K562 (cell line): ENCODE measurements around the gene TNPO3. TPM values are rescaled to one million over a fixed set of nuclear protein-coding genes. Genes with fewer than 3 reads are reported as not detected.

Experiments used
- BRF1 ChIP-seq: IDR thresholded peaks from 3 replicates; pipeline ENCODE4 v1.6.1; 2011; ENCODE audit warnings: borderline replicate concordance, mild to moderate bottlenecking; ENCODE audit not compliant: insufficient read length; ENCODE audit errors: extremely low read depth
- HDAC1 ChIP-seq, 2 experiments: fragments of 450-650 bp; IDR thresholded peaks; 2 replicates each; pipeline ENCODE4 v1.6.1; 2016 to 2017; ENCODE audit warnings: inconsistent platforms in 1 of 2, mild to moderate bottlenecking in 1 of 2, moderate library complexity in 1 of 2
- HDAC8 ChIP-seq: fragments of 450-650 bp; IDR thresholded peaks from 2 replicates; pipeline ENCODE4 v1.6.1; 2016; ENCODE audit warnings: mild to moderate bottlenecking, missing genetic modification characterization, moderate library complexity, missing compliant biosample characterization
- JUNB ChIP-seq: fragments of 450-650 bp; formaldehyde crosslinking; conservative IDR thresholded peaks from 2 replicates; pipeline ENCODE4 v1.4.0; 2020; ENCODE audit warnings: mild to moderate bottlenecking
- LARP7 ChIP-seq: fragments of 450-650 bp; IDR thresholded peaks from 2 replicates; pipeline ENCODE4 v1.6.1; 2016
- TARDBP ChIP-seq: fragments of 450-650 bp; IDR thresholded peaks from 2 replicates; pipeline ENCODE4 v1.6.1; 2016
- polyA plus RNA-seq, 8 experiments: library from polyadenylated mRNA; depleted of rRNA in 4 of 8; stranded (reverse) in 5 of 8; unstranded in 3 of 8; fragments of >200 nt; fragmentation: Nextera tagmentation in 2 of 8; fragmentation: Illumina TruSeq in 1 of 8; extraction: Ambion mirVana in 2 of 8; extraction: Trizol in 1 of 8; gene quantifications; 2 replicates each; pipeline versions ENCODE4 v1.2.1 to v1.2.3, GENCODE V29; 2011 to 2014; ENCODE audit warnings: inconsistent platforms in 1 of 8, missing spikeins in 1 of 8
- total RNA-seq, 7 experiments: library from RNA; depleted of rRNA in 6 of 7; stranded (reverse); fragments of >200 nt in 6 of 7; fragmentation: Illumina TruSeq in 2 of 7; extraction: Trizol in 2 of 7; gene quantifications; 2 replicates each; pipeline versions ENCODE4 v1.2.1 to v1.2.3, GENCODE V29; 2011 to 2021; ENCODE audit warnings: low replicate concordance in 1 of 7
- TF ChIP-seq, protein P1 (sequence below), 2 experiments: fragments of 150-350 bp in 1 of 2; IDR thresholded peaks; 2 replicates each; pipeline ENCODE4 v1.6.1; 2012 to 2016; ENCODE audit warnings: low read depth in 2 of 2, low read length in 2 of 2, mild to moderate bottlenecking in 1 of 2, moderate library complexity in 1 of 2
- TF ChIP-seq, protein P2 (sequence below): fragments of 250-450 bp; sonication (Bioruptor Pico); IDR thresholded peaks from 2 replicates; pipeline ENCODE4 v1.4.0; 2020
- TF ChIP-seq, protein P3 (sequence below): fragments of 250-450 bp; sonication (Bioruptor Pico); IDR thresholded peaks from 2 replicates; pipeline ENCODE4 v1.5.0; 2020; ENCODE audit warnings: mild to moderate bottlenecking
- TF ChIP-seq, protein P4 (sequence below): fragments of 200-800 bp; sonication (Bioruptor generic); IDR thresholded peaks from 2 replicates; pipeline ENCODE4 v1.6.1; 2017; ENCODE audit warnings: missing genetic modification characterization, missing compliant biosample characterization
- TF ChIP-seq, protein P5 (sequence below): fragments of 450-650 bp; conservative IDR thresholded peaks from 2 replicates; pipeline ENCODE4 v1.6.1; 2016; ENCODE audit warnings: missing genetic modification characterization, low read depth, mild to moderate bottlenecking, missing compliant biosample characterization, moderate library complexity

Gene TNPO3
- total and polyA plus RNA-seq, 9 of the 15 experiments (the other 6 are each of a cell fraction or from before 2014, with no cell fraction given), result 35.8 to 125 (median 110) TPM

DNA sequence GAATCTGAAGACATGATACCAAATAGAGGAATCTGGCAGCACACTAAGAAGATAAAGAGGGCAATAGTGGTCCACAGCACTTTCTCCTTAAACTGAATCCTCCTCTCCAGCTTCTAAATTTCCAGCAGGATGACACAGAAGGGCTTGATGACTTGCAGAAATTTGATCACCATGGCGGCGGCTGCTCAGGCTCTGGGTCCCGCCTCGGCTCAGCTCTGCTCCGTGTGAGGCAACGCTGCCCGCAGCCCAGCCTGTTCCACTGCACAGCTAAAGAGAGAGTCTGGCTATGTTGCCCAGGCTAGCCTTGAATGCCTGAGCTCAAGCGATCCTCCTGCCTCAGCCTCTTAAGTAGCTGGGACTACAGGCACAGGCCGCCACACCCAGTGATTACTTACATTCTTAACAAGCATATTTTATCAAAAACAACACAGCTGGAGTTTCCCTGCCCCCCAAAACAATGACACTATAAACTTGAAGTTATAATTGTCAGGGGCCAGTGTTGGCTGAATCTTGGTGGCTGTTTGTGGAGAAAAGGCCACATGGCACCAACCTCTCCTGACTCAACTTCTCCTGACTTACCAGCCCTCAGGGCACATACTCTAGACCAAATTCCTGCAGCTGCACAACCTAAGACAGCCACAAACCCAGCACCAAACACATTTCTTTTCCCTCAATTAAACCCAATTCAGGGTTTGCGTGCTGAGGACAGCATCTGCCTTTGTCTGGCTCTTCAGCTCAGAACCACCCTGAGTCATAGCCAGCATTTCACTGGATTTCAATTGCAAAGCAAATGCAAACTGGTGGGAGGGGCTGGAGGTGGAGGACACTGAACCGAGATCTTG lies 11.6 kb upstream of the TNPO3 start (continued):
- TF ChIP-seq, protein P1, sequence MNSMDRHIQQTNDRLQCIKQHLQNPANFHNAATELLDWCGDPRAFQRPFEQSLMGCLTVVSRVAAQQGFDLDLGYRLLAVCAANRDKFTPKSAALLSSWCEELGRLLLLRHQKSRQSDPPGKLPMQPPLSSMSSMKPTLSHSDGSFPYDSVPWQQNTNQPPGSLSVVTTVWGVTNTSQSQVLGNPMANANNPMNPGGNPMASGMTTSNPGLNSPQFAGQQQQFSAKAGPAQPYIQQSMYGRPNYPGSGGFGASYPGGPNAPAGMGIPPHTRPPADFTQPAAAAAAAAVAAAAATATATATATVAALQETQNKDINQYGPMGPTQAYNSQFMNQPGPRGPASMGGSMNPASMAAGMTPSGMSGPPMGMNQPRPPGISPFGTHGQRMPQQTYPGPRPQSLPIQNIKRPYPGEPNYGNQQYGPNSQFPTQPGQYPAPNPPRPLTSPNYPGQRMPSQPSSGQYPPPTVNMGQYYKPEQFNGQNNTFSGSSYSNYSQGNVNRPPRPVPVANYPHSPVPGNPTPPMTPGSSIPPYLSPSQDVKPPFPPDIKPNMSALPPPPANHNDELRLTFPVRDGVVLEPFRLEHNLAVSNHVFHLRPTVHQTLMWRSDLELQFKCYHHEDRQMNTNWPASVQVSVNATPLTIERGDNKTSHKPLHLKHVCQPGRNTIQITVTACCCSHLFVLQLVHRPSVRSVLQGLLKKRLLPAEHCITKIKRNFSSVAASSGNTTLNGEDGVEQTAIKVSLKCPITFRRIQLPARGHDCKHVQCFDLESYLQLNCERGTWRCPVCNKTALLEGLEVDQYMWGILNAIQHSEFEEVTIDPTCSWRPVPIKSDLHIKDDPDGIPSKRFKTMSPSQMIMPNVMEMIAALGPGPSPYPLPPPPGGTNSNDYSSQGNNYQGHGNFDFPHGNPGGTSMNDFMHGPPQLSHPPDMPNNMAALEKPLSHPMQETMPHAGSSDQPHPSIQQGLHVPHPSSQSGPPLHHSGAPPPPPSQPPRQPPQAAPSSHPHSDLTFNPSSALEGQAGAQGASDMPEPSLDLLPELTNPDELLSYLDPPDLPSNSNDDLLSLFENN (IDR thresholded peaks at IDR 0.05; ENCODE audit: low read depth in 2 of 2, low read length in 2 of 2), result 0 out of 4 replicates have a peak, but pooled peaks of 1 of the 2 experiments have one; percentile 28
- TF ChIP-seq JUNB (CRISPR knock-in tag) (0 out of 2 replicates have a peak, but pooled peaks have one; percentile 10), TARDBP (peak; percentile 59; the same call in 1 of the 2 replicates), BRF1 (no peak), LARP7 (peak; percentile 39; the same call in 1 of the 2 replicates), HDAC8 (tag) (peak; percentile 86), HDAC1 (IDR thresholded peaks at IDR 0.05) (no peak; a peak in 1 of 4 replicates)
- TF ChIP-seq, protein P2, sequence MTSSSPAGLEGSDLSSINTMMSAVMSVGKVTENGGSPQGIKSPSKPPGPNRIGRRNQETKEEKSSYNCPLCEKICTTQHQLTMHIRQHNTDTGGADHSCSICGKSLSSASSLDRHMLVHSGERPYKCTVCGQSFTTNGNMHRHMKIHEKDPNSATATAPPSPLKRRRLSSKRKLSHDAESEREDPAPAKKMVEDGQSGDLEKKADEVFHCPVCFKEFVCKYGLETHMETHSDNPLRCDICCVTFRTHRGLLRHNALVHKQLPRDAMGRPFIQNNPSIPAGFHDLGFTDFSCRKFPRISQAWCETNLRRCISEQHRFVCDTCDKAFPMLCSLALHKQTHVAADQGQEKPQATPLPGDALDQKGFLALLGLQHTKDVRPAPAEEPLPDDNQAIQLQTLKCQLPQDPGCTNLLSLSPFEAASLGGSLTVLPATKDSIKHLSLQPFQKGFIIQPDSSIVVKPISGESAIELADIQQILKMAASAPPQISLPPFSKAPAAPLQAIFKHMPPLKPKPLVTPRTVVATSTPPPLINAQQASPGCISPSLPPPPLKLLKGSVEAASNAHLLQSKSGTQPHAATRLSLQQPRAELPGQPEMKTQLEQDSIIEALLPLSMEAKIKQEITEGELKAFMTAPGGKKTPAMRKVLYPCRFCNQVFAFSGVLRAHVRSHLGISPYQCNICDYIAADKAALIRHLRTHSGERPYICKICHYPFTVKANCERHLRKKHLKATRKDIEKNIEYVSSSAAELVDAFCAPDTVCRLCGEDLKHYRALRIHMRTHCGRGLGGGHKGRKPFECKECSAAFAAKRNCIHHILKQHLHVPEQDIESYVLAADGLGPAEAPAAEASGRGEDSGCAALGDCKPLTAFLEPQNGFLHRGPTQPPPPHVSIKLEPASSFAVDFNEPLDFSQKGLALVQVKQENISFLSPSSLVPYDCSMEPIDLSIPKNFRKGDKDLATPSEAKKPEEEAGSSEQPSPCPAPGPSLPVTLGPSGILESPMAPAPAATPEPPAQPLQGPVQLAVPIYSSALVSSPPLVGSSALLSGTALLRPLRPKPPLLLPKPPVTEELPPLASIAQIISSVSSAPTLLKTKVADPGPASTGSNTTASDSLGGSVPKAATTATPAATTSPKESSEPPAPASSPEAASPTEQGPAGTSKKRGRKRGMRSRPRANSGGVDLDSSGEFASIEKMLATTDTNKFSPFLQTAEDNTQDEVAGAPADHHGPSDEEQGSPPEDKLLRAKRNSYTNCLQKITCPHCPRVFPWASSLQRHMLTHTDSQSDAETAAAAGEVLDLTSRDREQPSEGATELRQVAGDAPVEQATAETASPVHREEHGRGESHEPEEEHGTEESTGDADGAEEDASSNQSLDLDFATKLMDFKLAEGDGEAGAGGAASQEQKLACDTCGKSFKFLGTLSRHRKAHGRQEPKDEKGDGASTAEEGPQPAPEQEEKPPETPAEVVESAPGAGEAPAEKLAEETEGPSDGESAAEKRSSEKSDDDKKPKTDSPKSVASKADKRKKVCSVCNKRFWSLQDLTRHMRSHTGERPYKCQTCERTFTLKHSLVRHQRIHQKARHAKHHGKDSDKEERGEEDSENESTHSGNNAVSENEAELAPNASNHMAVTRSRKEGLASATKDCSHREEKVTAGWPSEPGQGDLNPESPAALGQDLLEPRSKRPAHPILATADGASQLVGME (CRISPR knock-in tag), result peak; percentile 73; the same call in 1 of the 2 replicates
- TF ChIP-seq, protein P3, sequence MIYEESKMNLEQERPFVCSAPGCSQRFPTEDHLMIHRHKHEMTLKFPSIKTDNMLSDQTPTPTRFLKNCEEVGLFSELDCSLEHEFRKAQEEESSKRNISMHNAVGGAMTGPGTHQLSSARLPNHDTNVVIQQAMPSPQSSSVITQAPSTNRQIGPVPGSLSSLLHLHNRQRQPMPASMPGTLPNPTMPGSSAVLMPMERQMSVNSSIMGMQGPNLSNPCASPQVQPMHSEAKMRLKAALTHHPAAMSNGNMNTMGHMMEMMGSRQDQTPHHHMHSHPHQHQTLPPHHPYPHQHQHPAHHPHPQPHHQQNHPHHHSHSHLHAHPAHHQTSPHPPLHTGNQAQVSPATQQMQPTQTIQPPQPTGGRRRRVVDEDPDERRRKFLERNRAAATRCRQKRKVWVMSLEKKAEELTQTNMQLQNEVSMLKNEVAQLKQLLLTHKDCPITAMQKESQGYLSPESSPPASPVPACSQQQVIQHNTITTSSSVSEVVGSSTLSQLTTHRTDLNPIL (CRISPR knock-in tag), result no peak
- TF ChIP-seq, protein P4, sequence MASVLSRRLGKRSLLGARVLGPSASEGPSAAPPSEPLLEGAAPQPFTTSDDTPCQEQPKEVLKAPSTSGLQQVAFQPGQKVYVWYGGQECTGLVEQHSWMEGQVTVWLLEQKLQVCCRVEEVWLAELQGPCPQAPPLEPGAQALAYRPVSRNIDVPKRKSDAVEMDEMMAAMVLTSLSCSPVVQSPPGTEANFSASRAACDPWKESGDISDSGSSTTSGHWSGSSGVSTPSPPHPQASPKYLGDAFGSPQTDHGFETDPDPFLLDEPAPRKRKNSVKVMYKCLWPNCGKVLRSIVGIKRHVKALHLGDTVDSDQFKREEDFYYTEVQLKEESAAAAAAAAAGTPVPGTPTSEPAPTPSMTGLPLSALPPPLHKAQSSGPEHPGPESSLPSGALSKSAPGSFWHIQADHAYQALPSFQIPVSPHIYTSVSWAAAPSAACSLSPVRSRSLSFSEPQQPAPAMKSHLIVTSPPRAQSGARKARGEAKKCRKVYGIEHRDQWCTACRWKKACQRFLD, result peak; percentile 36; the same call in 1 of the 2 replicates
- TF ChIP-seq, protein P5, sequence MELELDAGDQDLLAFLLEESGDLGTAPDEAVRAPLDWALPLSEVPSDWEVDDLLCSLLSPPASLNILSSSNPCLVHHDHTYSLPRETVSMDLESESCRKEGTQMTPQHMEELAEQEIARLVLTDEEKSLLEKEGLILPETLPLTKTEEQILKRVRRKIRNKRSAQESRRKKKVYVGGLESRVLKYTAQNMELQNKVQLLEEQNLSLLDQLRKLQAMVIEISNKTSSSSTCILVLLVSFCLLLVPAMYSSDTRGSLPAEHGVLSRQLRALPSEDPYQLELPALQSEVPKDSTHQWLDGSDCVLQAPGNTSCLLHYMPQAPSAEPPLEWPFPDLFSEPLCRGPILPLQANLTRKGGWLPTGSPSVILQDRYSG (tag), result peak; percentile 73
